Measurements from ENCODE around the gene NCSTN. TPM values are rescaled to one million over a fixed set of nuclear protein-coding genes. Genes with fewer than 3 reads are reported as not detected.

NCSTN gene
- total and polyA plus RNA-seq, 8 donors, result 90.7 to 125 (median 115) TPM

DNA sequence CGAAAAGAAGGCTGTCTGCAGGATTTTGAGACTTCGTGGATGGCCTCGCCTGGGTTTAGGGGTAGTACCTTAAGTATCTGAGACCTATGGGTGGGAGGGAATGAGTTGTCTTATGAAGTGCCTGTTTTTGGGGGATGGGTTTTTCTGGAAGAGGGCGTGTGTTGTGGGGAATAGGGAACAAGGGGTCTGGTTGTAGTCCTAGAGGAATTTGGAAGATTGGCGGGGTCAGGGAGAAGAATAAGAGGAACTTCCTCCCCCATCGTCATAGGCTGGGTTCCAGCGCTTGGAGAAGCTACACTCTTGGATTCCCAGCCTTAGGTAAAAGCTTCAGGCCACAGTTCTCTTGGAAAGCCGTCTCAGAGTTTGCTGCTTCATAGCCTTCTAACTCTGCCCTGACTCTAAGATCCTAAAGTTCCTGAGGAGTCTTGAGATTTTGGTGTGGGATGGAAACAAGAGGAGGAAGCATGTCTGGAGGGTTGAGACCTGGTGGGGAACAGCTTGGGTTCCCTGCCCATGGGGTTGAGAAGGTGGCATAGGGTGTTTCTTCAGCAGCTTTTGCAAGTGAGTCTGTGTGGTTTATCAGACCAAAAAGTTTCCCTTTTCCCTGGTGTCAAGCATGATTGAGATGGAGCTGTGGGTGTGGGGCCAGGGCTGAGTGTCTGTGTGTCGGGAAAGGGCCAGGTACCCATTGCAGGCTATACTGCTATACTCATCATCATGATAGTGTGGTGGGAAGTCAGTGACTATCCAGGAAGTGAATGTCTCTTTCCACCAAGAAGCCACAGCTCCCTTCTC lies 59.0 kb downstream of the NCSTN start:
- TF ChIP-seq, protein P1, sequence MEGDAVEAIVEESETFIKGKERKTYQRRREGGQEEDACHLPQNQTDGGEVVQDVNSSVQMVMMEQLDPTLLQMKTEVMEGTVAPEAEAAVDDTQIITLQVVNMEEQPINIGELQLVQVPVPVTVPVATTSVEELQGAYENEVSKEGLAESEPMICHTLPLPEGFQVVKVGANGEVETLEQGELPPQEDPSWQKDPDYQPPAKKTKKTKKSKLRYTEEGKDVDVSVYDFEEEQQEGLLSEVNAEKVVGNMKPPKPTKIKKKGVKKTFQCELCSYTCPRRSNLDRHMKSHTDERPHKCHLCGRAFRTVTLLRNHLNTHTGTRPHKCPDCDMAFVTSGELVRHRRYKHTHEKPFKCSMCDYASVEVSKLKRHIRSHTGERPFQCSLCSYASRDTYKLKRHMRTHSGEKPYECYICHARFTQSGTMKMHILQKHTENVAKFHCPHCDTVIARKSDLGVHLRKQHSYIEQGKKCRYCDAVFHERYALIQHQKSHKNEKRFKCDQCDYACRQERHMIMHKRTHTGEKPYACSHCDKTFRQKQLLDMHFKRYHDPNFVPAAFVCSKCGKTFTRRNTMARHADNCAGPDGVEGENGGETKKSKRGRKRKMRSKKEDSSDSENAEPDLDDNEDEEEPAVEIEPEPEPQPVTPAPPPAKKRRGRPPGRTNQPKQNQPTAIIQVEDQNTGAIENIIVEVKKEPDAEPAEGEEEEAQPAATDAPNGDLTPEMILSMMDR (IDR thresholded peaks at IDR 0.05), result no peak
- DNase-seq, result no peak
- Histone ChIP-seq H3K36me3 (no peaks in the 10 kb centered on the region), H3K9me3 (no peaks in the 10 kb centered on the region), H3K4me1 (peaks cover 0 to 26% of the 10 kb centered on the region in 2 donors), H3K27ac (no peak overlapping the region), H3K27me3 (peaks cover 0 to 36% of the 10 kb centered on the region in 2 donors), H3K4me3 (no peak overlapping the region)
- no peak for ATAC-seq
- intact Hi-C loops (cut with DNase I), result no loop called here

- no peaks in the 10 kb centered on the region for H3K36me3 ChIP-seq
- intact Hi-C loops (cut with DNase I), result no loop called here
- H3K9me3 ChIP-seq, result no peaks in the 10 kb centered on the region
- H3K27me3 ChIP-seq, result peaks cover 0 to 36% of the 10 kb centered on the region in 2 donors
- H3K4me3 ChIP-seq, result no peak overlapping the region
- peaks cover 0 to 26% of the 10 kb centered on the region in 2 donors for H3K4me1 ChIP-seq
- peak overlapping the region in 1 of 2 donors; percentile 25 for H3K27ac ChIP-seq
- DNase-seq (no peak), ATAC-seq (no peak)
- TF ChIP-seq, protein P1 (IDR thresholded peaks at IDR 0.05), result no peak
Measured at GRCh38 chr1:160403244-160403643, 60.1 kb downstream of the NCSTN start.

- Histone ChIP-seq H3K4me3 (no peak overlapping the region), H3K9me3 (no peaks in the 10 kb centered on the region), H3K36me3 (no peaks in the 10 kb centered on the region), H3K27ac (no peak overlapping the region), H3K4me1 (peaks cover 0 to 26% of the 10 kb centered on the region in 2 donors), H3K27me3 (peaks cover 0 to 30% of the 10 kb centered on the region in 2 donors)
- TF ChIP-seq, protein P1 (IDR thresholded peaks at IDR 0.05), result no peak
- DNase-seq (no peak), ATAC-seq (no peak)
- intact Hi-C loops (cut with DNase I), result no loop called here
Measured at GRCh38 chr1:160404094-160404493, 60.9 kb downstream of the NCSTN start.

- ATAC-seq, result no peak
- TF ChIP-seq, protein P1 (IDR thresholded peaks at IDR 0.05), result no peak
Measured at GRCh38 chr1:160405331-160405877, 62.2 kb downstream of the NCSTN start.

More at GRCh38 chr1:160405331-160405877, 62.2 kb downstream of the NCSTN start:
- Histone ChIP-seq H3K27ac (no peak overlapping the region), H3K9me3 (no peaks in the 10 kb centered on the region), H3K4me1 (peaks cover 0 to 18% of the 10 kb centered on the region in 2 donors), H3K4me3 (no peak overlapping the region), H3K27me3 (peaks cover 0 to 18% of the 10 kb centered on the region in 2 donors), H3K36me3 (no peaks in the 10 kb centered on the region)
- intact Hi-C loops (cut with DNase I), result no loop called here
- no peak for DNase-seq
